Activated naive CD8-positive, alpha-beta T cell treated with anti-CD3 and anti-CD28 coated beads, Interleukin-2, amount 10 ng/mL, durations not matched to agents 7 days and 5 days (primary cell): ENCODE measurements around the gene CYSTM1. TPM values are rescaled to one million over a fixed set of nuclear protein-coding genes. Genes with fewer than 3 reads are reported as not detected.
"Not testable (repeated sequence)": the region's sequence is repeated elsewhere in the genome, so short reads cannot be mapped to it uniquely, and the experiment has no call there.

ENCODE experiments used
- ATAC-seq: fragments of 150-1000 bp; cut with Tn5 transposase; one replicate; pipeline ENCODE4 v1.10.0; 2021; ENCODE audit warnings: low read depth, moderate library complexity
- POLR2A ChIA-PET: fragments of 350-600 bp; sonication (Branson Sonifier 250); formaldehyde crosslinking; loops from one replicate; lab custom pipeline; 2021; ENCODE audit warnings: antibody characterized with exemption; lab: Charles Lee
- DNase-seq: peaks from one replicate; pipeline ENCODE4 v3.0.0; 2021
- H3K27ac Mint-ChIP-seq: one replicate; pipeline ENCODE4 v1.8.0; 2022; ENCODE audit warnings: mild to moderate bottlenecking, mixed read lengths
- H3K27me3 Mint-ChIP-seq: one replicate; pipeline ENCODE4 v1.8.0; 2022; ENCODE audit warnings: mild to moderate bottlenecking, moderate library complexity, mixed read lengths
- H3K36me3 Mint-ChIP-seq: one replicate; pipeline ENCODE4 v1.8.0; 2021; ENCODE audit warnings: mild to moderate bottlenecking, mixed read lengths
- H3K4me1 Mint-ChIP-seq: one replicate; pipeline ENCODE4 v1.8.0; 2021; ENCODE audit warnings: mixed read lengths
- H3K4me3 Mint-ChIP-seq: one replicate; pipeline ENCODE4 v1.8.0; 2022; ENCODE audit warnings: mild to moderate bottlenecking, moderate library complexity, mixed read lengths
- H3K9me3 Mint-ChIP-seq: one replicate; pipeline ENCODE4 v1.8.0; 2021; ENCODE audit warnings: mixed read lengths
- total RNA-seq, 2 experiments: library from RNA; stranded (reverse); gene quantifications; one replicate each; pipeline ENCODE4 v1.2.3, GENCODE V29; 2021

CYSTM1 gene
- total RNA-seq, 2 experiments from 2014 or later, result 12.1 to 13.5 TPM

DNA sequence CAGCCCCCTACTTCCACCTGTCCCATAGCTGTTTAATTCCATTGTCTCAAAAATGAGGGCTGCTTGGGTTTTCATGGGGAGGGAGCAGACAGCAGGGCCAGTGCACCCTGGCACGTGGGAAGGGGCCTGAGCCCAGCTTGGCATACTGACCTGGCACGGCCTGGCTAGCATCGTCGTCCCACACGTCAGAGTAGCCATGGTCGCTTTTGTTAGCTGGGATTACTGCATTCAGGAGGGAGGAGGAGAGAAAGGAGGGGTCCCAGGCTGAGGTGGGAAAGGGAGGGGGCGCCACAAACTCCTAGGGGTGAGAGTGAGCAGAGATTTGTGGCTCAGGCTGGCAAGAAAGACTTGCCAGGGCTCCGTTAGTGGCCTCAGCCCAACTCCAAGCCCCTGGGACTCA, 21.1 kb upstream of the CYSTM1 start:
- ATAC-seq (no peak), DNase-seq (no peak)
- no peaks in the 10 kb centered on the region for H3K36me3 Mint-ChIP-seq
- H3K4me1 Mint-ChIP-seq, result peaks cover 6% of the 10 kb centered on the region
- H3K9me3 Mint-ChIP-seq, result no peaks in the 10 kb centered on the region
- H3K4me3 Mint-ChIP-seq, result no peak overlapping the region
- peaks cover 3% of the 10 kb centered on the region for H3K27me3 Mint-ChIP-seq
- no peak overlapping the region for H3K27ac Mint-ChIP-seq
- POLR2A ChIA-PET, result interaction anchor here (0.5 kb wide), 1 partner anchor 88 kb away, joined by 4 read pairs; no protein-coding TSS in a partner anchor

GRCh38 chr5:140154710-140155381, 20.1 kb upstream of the CYSTM1 start:
- DNase-seq, H3K27me3 Mint-ChIP-seq, H3K9me3 Mint-ChIP-seq, H3K27ac Mint-ChIP-seq, H3K4me1 Mint-ChIP-seq, H3K4me3 Mint-ChIP-seq, ATAC-seq, H3K36me3 Mint-ChIP-seq, POLR2A ChIA-PET: not testable (repeated sequence)

GRCh38 chr5:140157032-140157781, 17.8 kb upstream of the CYSTM1 start:
- Mint-ChIP-seq H3K4me1 (peaks cover 6% of the 10 kb centered on the region), H3K9me3 (no peaks in the 10 kb centered on the region), H3K27me3 (peaks cover 3% of the 10 kb centered on the region), H3K27ac (peak overlapping the region; percentile 1), H3K4me3 (peak overlapping the region; percentile 63), H3K36me3 (no peaks in the 10 kb centered on the region)
- ATAC-seq (peak; percentile 100), DNase-seq (peak; percentile 85)
- POLR2A ChIA-PET, result no interaction called here

GRCh38 chr5:140159014-140159927, 15.7 kb upstream of the CYSTM1 start:
- H3K36me3 Mint-ChIP-seq, result no peaks in the 10 kb centered on the region
- DNase-seq (no peak), ATAC-seq (no peak)
- H3K4me3 Mint-ChIP-seq, result no peak overlapping the region
- peaks cover 6% of the 10 kb centered on the region for H3K4me1 Mint-ChIP-seq
- H3K9me3 Mint-ChIP-seq, result no peaks in the 10 kb centered on the region
- no peak overlapping the region for H3K27ac Mint-ChIP-seq
- POLR2A ChIA-PET, result no interaction called here
- peaks cover 4% of the 10 kb centered on the region for H3K27me3 Mint-ChIP-seq

DNA sequence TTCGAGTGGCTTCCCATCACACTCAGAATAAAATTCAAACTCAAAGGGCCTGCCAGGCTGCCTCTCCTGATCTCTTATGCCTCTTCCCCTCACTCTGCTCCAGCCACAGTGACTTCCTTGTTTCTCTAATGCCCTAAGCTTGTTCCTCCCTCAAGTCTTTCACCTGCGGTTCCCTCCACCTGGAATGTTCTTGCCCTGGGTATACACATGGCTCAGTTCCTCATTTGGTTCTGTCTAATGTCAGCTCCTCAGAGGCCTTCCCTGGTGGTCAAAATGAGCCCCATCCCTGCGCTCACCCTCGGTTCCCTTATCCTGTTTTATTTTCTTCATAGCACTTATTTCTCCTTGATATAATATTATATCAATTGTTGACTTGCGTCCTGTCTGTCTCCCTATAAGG, 12.7 kb upstream of the CYSTM1 start:
- Mint-ChIP-seq H3K4me1 (peaks cover under 1% of the 10 kb centered on the region), H3K9me3 (no peaks in the 10 kb centered on the region), H3K36me3 (no peaks in the 10 kb centered on the region), H3K4me3 (no peak overlapping the region), H3K27me3 (peaks cover 2% of the 10 kb centered on the region), H3K27ac (no peak overlapping the region)
- ATAC-seq (no peak), DNase-seq (no peak)
- POLR2A ChIA-PET, result no interaction called here

- Mint-ChIP-seq H3K9me3 (no peaks in the 10 kb centered on the region), H3K27ac (no peak overlapping the region), H3K4me1 (no peaks in the 10 kb centered on the region), H3K36me3 (no peaks in the 10 kb centered on the region), H3K27me3 (peaks cover 2% of the 10 kb centered on the region), H3K4me3 (no peak overlapping the region)
- ATAC-seq (no peak), DNase-seq (no peak)
- POLR2A ChIA-PET, result no interaction called here
Observed at GRCh38 chr5:140162781-140163180, 12.2 kb upstream of the CYSTM1 start.

DNA sequence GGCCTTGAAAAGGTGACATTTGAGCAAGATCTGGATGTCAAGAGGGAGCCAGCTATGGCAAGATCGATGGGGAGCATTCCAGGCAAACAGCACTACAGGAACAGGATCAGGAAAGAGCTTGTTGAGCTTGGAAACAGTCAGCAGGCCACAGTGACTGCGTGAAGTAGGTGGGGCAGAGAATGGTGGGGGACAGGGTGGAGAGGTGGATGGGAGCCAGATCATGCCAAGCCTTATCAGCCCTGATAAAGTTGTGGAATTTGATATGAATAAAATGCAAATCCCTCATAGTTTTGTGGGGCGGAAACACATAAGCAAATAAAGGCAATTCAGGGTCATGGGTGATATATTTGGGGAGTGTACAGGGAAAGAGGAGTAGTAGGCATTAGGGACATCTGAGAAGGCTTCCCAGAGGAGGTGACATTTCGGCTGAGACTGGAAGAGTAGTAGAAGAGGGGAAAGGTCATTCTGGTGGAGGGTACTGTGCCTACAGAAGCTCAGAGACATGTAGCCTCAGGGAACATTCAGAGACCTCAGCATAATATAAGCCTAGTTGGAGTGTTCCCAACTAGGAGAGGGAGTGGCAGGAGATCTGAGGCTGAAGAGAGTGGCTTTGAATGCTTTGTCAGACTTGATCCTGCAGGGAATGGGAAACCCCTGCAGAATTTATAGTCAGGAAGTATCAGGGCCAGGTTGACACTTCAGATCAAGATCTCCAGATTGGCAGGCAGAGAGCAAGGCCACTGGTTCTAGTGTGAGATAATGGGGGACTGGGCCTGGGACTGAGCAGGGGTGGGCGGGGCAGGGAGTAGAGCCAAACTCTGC, 9.7 kb upstream of the CYSTM1 start:
- Mint-ChIP-seq H3K4me3 (no peak overlapping the region), H3K27me3 (peaks cover 2% of the 10 kb centered on the region), H3K36me3 (no peaks in the 10 kb centered on the region), H3K4me1 (peaks cover 5% of the 10 kb centered on the region), H3K9me3 (no peaks in the 10 kb centered on the region), H3K27ac (no peak overlapping the region)
- ATAC-seq, result no peak
- DNase-seq, result no peak
- POLR2A ChIA-PET, result no interaction called here

- ATAC-seq, result no peak
- POLR2A ChIA-PET, result no interaction called here
- H3K27ac Mint-ChIP-seq, result no peak overlapping the region
Observed at GRCh38 chr5:140165923-140166270, 9.1 kb upstream of the CYSTM1 start.

GRCh38 chr5:140166911-140167310, 8.1 kb upstream of the CYSTM1 start:
- H3K4me1 Mint-ChIP-seq, result peaks cover 5% of the 10 kb centered on the region
- DNase-seq, result no peak
- no peak overlapping the region for H3K27ac Mint-ChIP-seq
- no peak overlapping the region for H3K4me3 Mint-ChIP-seq
- no peaks in the 10 kb centered on the region for H3K36me3 Mint-ChIP-seq
- no peaks in the 10 kb centered on the region for H3K9me3 Mint-ChIP-seq
- ATAC-seq, result no peak
- POLR2A ChIA-PET, result no interaction called here
- H3K27me3 Mint-ChIP-seq, result peaks cover 2% of the 10 kb centered on the region

More at GRCh38 chr5:140165923-140166270, 9.1 kb upstream of the CYSTM1 start:
- DNase-seq, result no peak
- peaks cover 2% of the 10 kb centered on the region for H3K27me3 Mint-ChIP-seq
- H3K4me1 Mint-ChIP-seq, result peaks cover 5% of the 10 kb centered on the region
- H3K4me3 Mint-ChIP-seq, result no peak overlapping the region
- H3K9me3 Mint-ChIP-seq, result no peaks in the 10 kb centered on the region
- no peaks in the 10 kb centered on the region for H3K36me3 Mint-ChIP-seq

GRCh38 chr5:140168371-140168770, 6.6 kb upstream of the CYSTM1 start:
- Mint-ChIP-seq H3K27ac (no peak overlapping the region), H3K9me3 (no peaks in the 10 kb centered on the region), H3K4me3 (no peak overlapping the region), H3K4me1 (peaks cover 5% of the 10 kb centered on the region), H3K27me3 (peaks cover 3% of the 10 kb centered on the region), H3K36me3 (no peaks in the 10 kb centered on the region)
- ATAC-seq (no peak), DNase-seq (no peak)
- POLR2A ChIA-PET, result interaction anchor here (0.6 kb wide), 1 partner anchor 190 kb away, joined by 4 read pairs; no protein-coding TSS in a partner anchor

- Mint-ChIP-seq H3K4me3 (no peak overlapping the region), H3K27ac (no peak overlapping the region), H3K9me3 (no peaks in the 10 kb centered on the region), H3K4me1 (peaks cover 5% of the 10 kb centered on the region), H3K36me3 (no peaks in the 10 kb centered on the region), H3K27me3 (peaks cover 4% of the 10 kb centered on the region)
- POLR2A ChIA-PET, result interaction anchor here (1.2 kb wide), 1 partner anchor 55 kb away, joined by 3 read pairs; no protein-coding TSS in a partner anchor
- no peak for ATAC-seq
- no peak for DNase-seq
Observed at GRCh38 chr5:140169410-140169809, 5.6 kb upstream of the CYSTM1 start.

GRCh38 chr5:140172483-140172882, 2.5 kb upstream of the CYSTM1 start:
- no peaks in the 10 kb centered on the region for H3K36me3 Mint-ChIP-seq
- peaks cover 10% of the 10 kb centered on the region for H3K27me3 Mint-ChIP-seq
- DNase-seq (no peak), ATAC-seq (no peak)
- H3K27ac Mint-ChIP-seq, result no peak overlapping the region
- H3K9me3 Mint-ChIP-seq, result no peaks in the 10 kb centered on the region
- H3K4me1 Mint-ChIP-seq, result peaks cover 13% of the 10 kb centered on the region
- H3K4me3 Mint-ChIP-seq, result no peak overlapping the region
- POLR2A ChIA-PET, result no interaction called here
